OCI-LY1 (cell line): ENCODE data around the gene AATK.

Experiments used
- H2AFZ ChIP-seq: fragments of 200-600 bp; sonication (generic), shearing (Covaris generic); 2 replicates; pipeline ENCODE4 v1.6.0; 2014; ENCODE audit warnings: antibody characterized with exemption, mild to moderate bottlenecking, low read length
- H3F3A ChIP-seq: fragments of 200-600 bp; sonication (generic), shearing (Covaris generic); 2 replicates; pipeline ENCODE4 v1.6.0; 2014; ENCODE audit warnings: mild to moderate bottlenecking, antibody characterized with exemption, low read length, moderate library complexity; ENCODE audit not compliant: insufficient read depth
- H3K27ac ChIP-seq: fragments of 200-600 bp; sonication (generic); 2 replicates; pipeline ENCODE4 v1.5.1; 2014; ENCODE audit warnings: low read length, mixed run types, mild to moderate bottlenecking, low read depth; ENCODE audit not compliant: poor library complexity, severe bottlenecking
- H3K27me3 ChIP-seq: fragments of 200-600 bp; sonication (generic); 2 replicates; pipeline ENCODE4 v1.6.0; 2014; ENCODE audit warnings: antibody characterized with exemption, mild to moderate bottlenecking, low read length, moderate library complexity; ENCODE audit not compliant: insufficient read depth
- H3K36me3 ChIP-seq: fragments of 200-600 bp; sonication (generic); 2 replicates; pipeline ENCODE4 v1.6.1; 2014; ENCODE audit warnings: mild to moderate bottlenecking, antibody characterized with exemption, low read length, moderate library complexity, mixed read lengths; ENCODE audit not compliant: insufficient read depth
- H3K4me1 ChIP-seq: fragments of 200-600 bp; sonication (generic); 2 replicates; pipeline ENCODE4 v1.5.1; 2014; ENCODE audit warnings: mild to moderate bottlenecking, low read length, moderate library complexity; ENCODE audit not compliant: insufficient read depth, severe bottlenecking
- H3K4me2 ChIP-seq: fragments of 200-600 bp; sonication (generic), shearing (Covaris generic); 2 replicates; pipeline ENCODE4 v1.6.1; 2014; ENCODE audit warnings: low read length
- H3K4me3 ChIP-seq: fragments of 200-600 bp; sonication (generic); 2 replicates; pipeline ENCODE4 v1.5.1; 2014; ENCODE audit warnings: low read length, low read depth, mild to moderate bottlenecking, mixed read lengths; ENCODE audit not compliant: poor library complexity, severe bottlenecking
- H3K79me2 ChIP-seq: fragments of 200-600 bp; shearing (Covaris generic); 2 replicates; pipeline ENCODE4 v1.6.1; 2016; ENCODE audit warnings: mixed run types, low read length, mixed read lengths; ENCODE audit not compliant: insufficient read depth
- H3K9ac ChIP-seq: fragments of 200-600 bp; sonication (generic), shearing (Covaris generic); 2 replicates; pipeline ENCODE4 v1.6.1; 2014; ENCODE audit warnings: mild to moderate bottlenecking, low read length, mixed read lengths
- H3K9me2 ChIP-seq: fragments of 200-600 bp; sonication (generic), shearing (Covaris generic); 2 replicates; pipeline ENCODE4 v1.6.1; 2014; ENCODE audit warnings: low read depth, mild to moderate bottlenecking, low read length, mixed read lengths
- H3K9me3 ChIP-seq: fragments of 200-600 bp; shearing (Covaris generic); 2 replicates; pipeline ENCODE4 v1.6.1; 2014; ENCODE audit warnings: low read length, mixed read lengths
- H4K20me1 ChIP-seq: fragments of 200-600 bp; sonication (generic), shearing (Covaris generic); 2 replicates; pipeline ENCODE4 v1.6.0; 2016; ENCODE audit warnings: mild to moderate bottlenecking, low read length; ENCODE audit not compliant: insufficient read depth
- EZH2 ChIP-seq: fragments of 200-600 bp; sonication (generic), shearing (Covaris generic); IDR thresholded peaks from 2 replicates; pipeline ENCODE4 v1.8.0; 2017; ENCODE audit warnings: borderline replicate concordance, mixed run types, mild to moderate bottlenecking, antibody characterized with exemption, low read length, moderate library complexity, mixed read lengths
- TF ChIP-seq, protein P1 (sequence below): fragments of 200-600 bp; sonication (generic), shearing (Covaris generic); IDR thresholded peaks from 2 replicates; pipeline ENCODE4 v1.5.1; 2017; ENCODE audit warnings: mild to moderate bottlenecking, antibody characterized with exemption, low read length, moderate library complexity, mixed read lengths

AATK gene

DNA sequence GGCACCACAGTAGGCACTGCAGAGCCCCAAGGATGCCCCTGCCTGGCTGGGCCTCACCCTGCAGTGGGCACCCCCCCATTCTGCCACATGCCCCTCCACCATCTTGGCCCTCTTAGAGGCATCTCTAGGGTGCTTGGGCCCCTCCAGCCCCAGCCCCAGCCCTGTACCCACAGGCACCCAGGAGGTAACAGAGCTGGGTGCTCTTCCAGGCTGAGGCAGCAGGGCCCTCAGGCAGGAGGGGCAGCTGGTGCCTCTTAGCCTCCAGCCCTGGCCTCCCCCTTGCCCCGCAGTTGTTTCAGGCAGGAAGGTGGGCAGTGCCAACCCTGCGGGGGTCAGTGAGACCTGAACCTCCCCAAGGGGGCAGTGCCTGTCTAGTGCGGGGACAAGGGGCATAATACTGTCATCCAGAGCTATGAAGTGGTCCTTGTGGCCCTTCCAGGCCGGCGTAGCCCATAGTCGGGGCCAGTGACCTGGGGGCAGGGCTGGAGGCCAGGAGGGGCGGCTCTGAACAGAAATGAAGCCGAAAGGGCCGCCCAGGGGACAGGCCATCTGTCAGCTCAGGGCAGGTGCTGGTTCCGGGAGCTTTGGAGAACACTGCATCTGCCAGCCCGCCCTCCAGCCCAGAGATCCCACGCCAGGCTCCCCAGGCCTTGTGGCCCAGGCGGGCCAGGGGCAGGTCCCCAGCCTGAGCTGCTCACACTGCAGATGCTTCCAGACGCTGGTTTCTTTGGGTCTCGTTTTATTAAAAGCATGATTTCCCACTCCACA, 4.9 kb upstream of the AATK start:
- TF ChIP-seq, protein P1, sequence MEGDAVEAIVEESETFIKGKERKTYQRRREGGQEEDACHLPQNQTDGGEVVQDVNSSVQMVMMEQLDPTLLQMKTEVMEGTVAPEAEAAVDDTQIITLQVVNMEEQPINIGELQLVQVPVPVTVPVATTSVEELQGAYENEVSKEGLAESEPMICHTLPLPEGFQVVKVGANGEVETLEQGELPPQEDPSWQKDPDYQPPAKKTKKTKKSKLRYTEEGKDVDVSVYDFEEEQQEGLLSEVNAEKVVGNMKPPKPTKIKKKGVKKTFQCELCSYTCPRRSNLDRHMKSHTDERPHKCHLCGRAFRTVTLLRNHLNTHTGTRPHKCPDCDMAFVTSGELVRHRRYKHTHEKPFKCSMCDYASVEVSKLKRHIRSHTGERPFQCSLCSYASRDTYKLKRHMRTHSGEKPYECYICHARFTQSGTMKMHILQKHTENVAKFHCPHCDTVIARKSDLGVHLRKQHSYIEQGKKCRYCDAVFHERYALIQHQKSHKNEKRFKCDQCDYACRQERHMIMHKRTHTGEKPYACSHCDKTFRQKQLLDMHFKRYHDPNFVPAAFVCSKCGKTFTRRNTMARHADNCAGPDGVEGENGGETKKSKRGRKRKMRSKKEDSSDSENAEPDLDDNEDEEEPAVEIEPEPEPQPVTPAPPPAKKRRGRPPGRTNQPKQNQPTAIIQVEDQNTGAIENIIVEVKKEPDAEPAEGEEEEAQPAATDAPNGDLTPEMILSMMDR, result no peak
- TF ChIP-seq EZH2, result no peak
- no peaks in the 10 kb centered on the region for H3K79me2 ChIP-seq
- H3K27me3 ChIP-seq, result peaks cover 9% of the 10 kb centered on the region; the same call in 1 of the 2 replicates
- H3K4me1 ChIP-seq, result no peaks in the 10 kb centered on the region
- no peak overlapping the region for H3K4me3 ChIP-seq
- no peak overlapping the region for H3K4me2 ChIP-seq
- no peaks in the 10 kb centered on the region; the same call in 1 of the 2 replicates for H3K36me3 ChIP-seq
- no peaks in the 10 kb centered on the region for H3K9me2 ChIP-seq
- H2AFZ ChIP-seq, result no peak overlapping the region
- no peak overlapping the region for H3K9ac ChIP-seq
- no peaks in the 10 kb centered on the region for H4K20me1 ChIP-seq
- H3K9me3 ChIP-seq, result peaks cover 10% of the 10 kb centered on the region
- no peaks in the 10 kb centered on the region for H3F3A ChIP-seq
- H3K27ac ChIP-seq, result no peak overlapping the region

DNA sequence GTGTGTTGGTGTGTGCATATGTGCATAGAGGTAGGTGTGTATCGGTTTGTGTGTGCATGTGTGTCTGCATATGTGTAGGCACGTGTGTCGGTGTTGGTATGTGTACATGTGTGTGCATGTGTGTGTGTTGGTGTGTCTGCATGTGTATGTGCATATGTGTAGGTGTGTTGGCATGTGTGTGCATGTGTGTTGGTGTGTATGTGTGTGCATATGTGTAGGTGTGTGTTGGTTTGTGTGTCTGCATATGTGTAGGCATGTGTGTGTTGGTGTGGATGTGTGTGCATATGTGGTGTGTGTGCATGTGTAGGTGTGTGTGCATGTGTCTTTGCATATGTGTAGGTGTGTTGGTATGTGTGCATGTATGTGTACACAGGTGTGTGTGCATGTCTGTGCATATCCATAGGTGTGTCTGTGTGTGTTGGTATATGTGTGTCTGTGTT, 3.9 kb upstream of the AATK start:
- no peak overlapping the region for H3K4me2 ChIP-seq
- H4K20me1 ChIP-seq, result no peaks in the 10 kb centered on the region
- H3K79me2 ChIP-seq, result no peaks in the 10 kb centered on the region
- TF ChIP-seq, protein P1, result no peak
- H3K4me1 ChIP-seq, result no peaks in the 10 kb centered on the region
- H3K9ac ChIP-seq, result no peak overlapping the region
- H3K9me3 ChIP-seq, result peaks cover 1% of the 10 kb centered on the region
- no peak overlapping the region for H3K27ac ChIP-seq
- no peak overlapping the region for H3K4me3 ChIP-seq
- no peaks in the 10 kb centered on the region for H3K36me3 ChIP-seq
- no peaks in the 10 kb centered on the region for H3K9me2 ChIP-seq
- peaks cover 1% of the 10 kb centered on the region; the same call in 1 of the 2 replicates for H3K27me3 ChIP-seq
- H2AFZ ChIP-seq, result no peak overlapping the region
- no peaks in the 10 kb centered on the region for H3F3A ChIP-seq

DNA sequence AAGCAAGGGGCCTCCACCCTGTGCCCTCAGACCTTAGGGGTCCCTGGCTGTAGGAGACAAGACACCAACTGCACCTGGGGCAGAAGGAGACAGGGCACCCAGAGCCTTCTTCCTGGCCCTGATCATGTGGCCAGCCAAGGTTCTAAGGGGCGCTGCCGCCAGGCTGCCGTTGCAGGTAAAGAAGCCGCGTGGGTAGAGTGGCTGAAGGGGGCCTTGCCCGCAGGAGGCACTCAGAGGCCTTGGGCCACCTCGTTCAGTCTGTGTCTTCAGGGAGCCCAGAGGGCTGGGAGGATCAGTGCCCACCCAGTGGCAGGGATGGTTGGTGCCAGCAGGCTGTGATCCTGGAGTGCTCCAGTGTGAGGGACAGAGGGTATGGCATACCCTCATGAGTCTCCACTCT, 1.6 kb upstream of the AATK start:
- Histone ChIP-seq H4K20me1 (no peaks in the 10 kb centered on the region), H3K27me3 (no peaks in the 10 kb centered on the region), H3K4me3 (no peak overlapping the region), H3K9me3 (no peaks in the 10 kb centered on the region), H3F3A (no peaks in the 10 kb centered on the region), H3K4me1 (no peaks in the 10 kb centered on the region), H3K36me3 (no peaks in the 10 kb centered on the region), H3K27ac (no peak overlapping the region), H3K9me2 (no peaks in the 10 kb centered on the region), H3K79me2 (no peaks in the 10 kb centered on the region), H3K9ac (no peak overlapping the region), H2AFZ (no peak overlapping the region), H3K4me2 (no peak overlapping the region)
- TF ChIP-seq, protein P1, result no peak
- no peak for TF ChIP-seq EZH2
